Natural killer cell (primary cell): ENCODE data around the gene SPEF2. TPM values are rescaled to one million over a fixed set of nuclear protein-coding genes. Genes with fewer than 3 reads are reported as not detected.

Experiments
- ATAC-seq, 3 donors: fragments of 150-1000 bp in 2 of 3; fragments of 200-7000 bp in 1 of 3; cut with Tn5 transposase; 1 replicate in 1 of 3; 2 replicates in 2 of 3; pipeline ENCODE4 v1.10.0; 2021; ENCODE audit warnings: mild to moderate bottlenecking in 2 of 3, moderate library complexity in 2 of 3
- DNase-seq, 2 donors: peaks; one replicate each; pipeline versions ENCODE4 v3.0.0 to v3.0.0-alpha.2; 2013 to 2021; ENCODE audit warnings: mixed read lengths in 1 of 2
- H3K27ac ChIP-seq: one replicate; pipeline ENCODE4 v1.5.1; 2013; ENCODE audit warnings: mild to moderate bottlenecking, low read length
- H3K27me3 ChIP-seq: one replicate; pipeline ENCODE4 v1.6.1; 2013; ENCODE audit warnings: low read length; ENCODE audit not compliant: control insufficient read depth, insufficient read depth
- H3K36me3 ChIP-seq: one replicate; pipeline ENCODE4 v1.6.1; 2013; ENCODE audit warnings: low read length; ENCODE audit not compliant: control insufficient read depth, insufficient read depth
- H3K4me1 ChIP-seq: one replicate; pipeline ENCODE4 v1.6.1; 2013; ENCODE audit warnings: low read length; ENCODE audit not compliant: control insufficient read depth, insufficient read depth
- H3K4me3 ChIP-seq: one replicate; pipeline ENCODE4 v1.5.1; 2013; ENCODE audit warnings: low read length
- H3K9me3 ChIP-seq: one replicate; pipeline ENCODE4 v1.6.1; 2013; ENCODE audit warnings: low read length; ENCODE audit not compliant: control insufficient read depth, insufficient read depth
- H3K27ac Mint-ChIP-seq, 2 donors: one replicate each; pipeline ENCODE4 v1.8.0; 2022; ENCODE audit warnings: mild to moderate bottlenecking in 2 of 2, mixed read lengths in 2 of 2, moderate library complexity in 1 of 2
- H3K27me3 Mint-ChIP-seq, 2 donors: one replicate each; pipeline ENCODE4 v1.8.0; 2022; ENCODE audit warnings: low read depth in 2 of 2, mixed read lengths in 2 of 2
- H3K36me3 Mint-ChIP-seq: one replicate; pipeline ENCODE4 v1.8.0; 2022; ENCODE audit warnings: mixed read lengths
- H3K4me1 Mint-ChIP-seq, 2 donors: one replicate each; pipeline ENCODE4 v1.8.0; 2022; ENCODE audit warnings: mixed read lengths in 2 of 2
- H3K4me3 Mint-ChIP-seq: one replicate; pipeline ENCODE4 v1.8.0; 2022; ENCODE audit warnings: mild to moderate bottlenecking, moderate library complexity, mixed read lengths
- H3K9me3 Mint-ChIP-seq, 2 donors: one replicate each; pipeline ENCODE4 v1.8.0; 2022; ENCODE audit warnings: mixed read lengths in 2 of 2
- CTCF ChIP-seq: fragments of 200-600 bp; IDR thresholded peaks from one replicate; pipeline ENCODE4 v1.8.0; 2022; ENCODE audit warnings: antibody characterized with exemption
- WGBS: methylation state at CpG from one replicate; pipeline ENCODE4 v1.1.7; 2013; ENCODE audit warnings: missing lambda C conversion rate; ENCODE audit not compliant: insufficient coverage; 5-methylcytosine and 5-hydroxymethylcytosine counted together
- intact Hi-C: fragments of 100-400 bp; cut with micrococcal nuclease; formaldehyde crosslinking; loops from one replicate; pipeline ENCODE4 v1.14.2; 2022
- total RNA-seq, 4 donors: library from RNA; stranded (reverse); fragments of 120-200 nt in 1 of 4; gene quantifications; one replicate each; pipeline versions ENCODE4 v1.2.3 to v1.2.4, GENCODE V29; 2013 to 2022

SPEF2 gene
- total RNA-seq, 3 donors from 2014 or later (not counting 1 experiment from before 2014, with no cell fraction given): 6.2 to 13.1 (median 8.5) TPM

- intact Hi-C loops: no loop called here
- Mint-ChIP-seq H3K9me3 (no peaks in the 10 kb centered on the region), H3K4me1 (peaks cover 5 to 17% of the 10 kb centered on the region in 2 donors), H3K36me3 (no peaks in the 10 kb centered on the region), H3K4me3 (no peak overlapping the region), H3K27me3 (no peaks in the 10 kb centered on the region), H3K27ac (no peak overlapping the region)
- H3K27me3 ChIP-seq: no peaks in the 10 kb centered on the region
- no peak for ATAC-seq
- TF ChIP-seq CTCF: no peak
- H3K4me3 ChIP-seq: no peak overlapping the region
- DNase-seq: no peak
- peaks cover 10% of the 10 kb centered on the region for H3K4me1 ChIP-seq
- no peaks in the 10 kb centered on the region for H3K9me3 ChIP-seq
- WGBS: 48% methylated on average over 1 of the region's 1 CpG
- no peaks in the 10 kb centered on the region for H3K36me3 ChIP-seq
- no peak overlapping the region for H3K27ac ChIP-seq
Observed at GRCh38 chr5:35804201-35804653, 186.6 kb downstream of the SPEF2 start.

- H3K27ac ChIP-seq: no peak overlapping the region
- Mint-ChIP-seq H3K4me3 (no peak overlapping the region), H3K4me1 (peaks cover 5 to 17% of the 10 kb centered on the region in 2 donors), H3K27ac (no peak overlapping the region), H3K27me3 (no peaks in the 10 kb centered on the region), H3K36me3 (no peaks in the 10 kb centered on the region), H3K9me3 (no peaks in the 10 kb centered on the region)
- H3K4me1 ChIP-seq: peaks cover 10% of the 10 kb centered on the region
- TF ChIP-seq CTCF: no peak
- intact Hi-C loops: no loop called here
- no peak for DNase-seq
- H3K27me3 ChIP-seq: no peaks in the 10 kb centered on the region
- no peaks in the 10 kb centered on the region for H3K9me3 ChIP-seq
- no peaks in the 10 kb centered on the region for H3K36me3 ChIP-seq
- no peak for ATAC-seq
- no peak overlapping the region for H3K4me3 ChIP-seq
Observed at GRCh38 chr5:35804841-35805240, 187.2 kb downstream of the SPEF2 start.

GRCh38 chr5:35810601-35811000 is 192.9 kb downstream of the SPEF2 start:
- H3K27ac ChIP-seq: peak overlapping the region; percentile 91
- H3K4me3 ChIP-seq: no peak overlapping the region
- peaks cover 14% of the 10 kb centered on the region for H3K4me1 ChIP-seq

More at GRCh38 chr5:35810601-35811000, 192.9 kb downstream of the SPEF2 start:
- intact Hi-C loops: loop anchor here (2.0 kb wide), 1 partner anchor 44 kb away; no protein-coding TSS in a partner anchor
- Mint-ChIP-seq H3K27ac (peak overlapping the region; percentile 53 to 81), H3K4me3 (peak overlapping the region; percentile 37), H3K27me3 (no peaks in the 10 kb centered on the region), H3K9me3 (no peaks in the 10 kb centered on the region), H3K36me3 (no peaks in the 10 kb centered on the region), H3K4me1 (peaks cover 15 to 21% of the 10 kb centered on the region in 2 donors)
- ATAC-seq (peak in 2 of 3 donors; percentile 21 to 35), DNase-seq (peak in 1 of 2 donors; percentile 54)
- Histone ChIP-seq H3K27me3 (no peaks in the 10 kb centered on the region), H3K9me3 (no peaks in the 10 kb centered on the region), H3K36me3 (no peaks in the 10 kb centered on the region)
- no peak for TF ChIP-seq CTCF
